A549 (cell line): ENCODE results near the gene SAMD3.

Experiments used
- PBX3 ChIP-seq: IDR thresholded peaks from 2 replicates; pipeline ENCODE4 v1.6.1; 2012
- POLR2A ChIP-seq: IDR thresholded peaks from 2 replicates; pipeline ENCODE4 v1.6.1; 2012; ENCODE audit warnings: mild to moderate bottlenecking, low read length
- RARB ChIP-seq: fragments of 250-450 bp; sonication (Bioruptor Pico); IDR thresholded peaks from 2 replicates; pipeline ENCODE4 v1.8.0; 2021; ENCODE audit warnings: mild to moderate bottlenecking, moderate library complexity
- RCOR1 ChIP-seq: fragments of 150-350 bp; IDR thresholded peaks from 2 replicates; pipeline ENCODE4 v1.6.1; 2014; ENCODE audit warnings: antibody characterized with exemption, low read length, low read depth
- RNF2 ChIP-seq: fragments of 200-600 bp; sonication (generic); IDR thresholded peaks from 2 replicates; pipeline ENCODE4 v1.6.1; 2016; ENCODE audit warnings: low read depth, mild to moderate bottlenecking, antibody characterized with exemption, moderate library complexity, borderline replicate concordance
- TF ChIP-seq, protein P1 (sequence below): fragments of 450-650 bp; IDR thresholded peaks from 2 replicates; pipeline ENCODE4 v1.6.1; 2014; ENCODE audit warnings: antibody characterized with exemption
- TF ChIP-seq, protein P2 (sequence below): fragments of >200 bp; sonication (Bioruptor Twin); formaldehyde crosslinking; IDR thresholded peaks from 3 replicates; pipeline ENCODE4 v1.5.1; 2016

GRCh38 chr6:130118236-130118635, 104.5 kb downstream of the SAMD3 start:
- TF ChIP-seq RCOR1 (no peak), RNF2 (no peak), POLR2A (no peak), RARB (CRISPR knock-in tag) (no peak), PBX3 (no peak)
- TF ChIP-seq, protein P1, sequence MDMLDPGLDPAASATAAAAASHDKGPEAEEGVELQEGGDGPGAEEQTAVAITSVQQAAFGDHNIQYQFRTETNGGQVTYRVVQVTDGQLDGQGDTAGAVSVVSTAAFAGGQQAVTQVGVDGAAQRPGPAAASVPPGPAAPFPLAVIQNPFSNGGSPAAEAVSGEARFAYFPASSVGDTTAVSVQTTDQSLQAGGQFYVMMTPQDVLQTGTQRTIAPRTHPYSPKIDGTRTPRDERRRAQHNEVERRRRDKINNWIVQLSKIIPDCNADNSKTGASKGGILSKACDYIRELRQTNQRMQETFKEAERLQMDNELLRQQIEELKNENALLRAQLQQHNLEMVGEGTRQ, result no peak
- TF ChIP-seq, protein P2, sequence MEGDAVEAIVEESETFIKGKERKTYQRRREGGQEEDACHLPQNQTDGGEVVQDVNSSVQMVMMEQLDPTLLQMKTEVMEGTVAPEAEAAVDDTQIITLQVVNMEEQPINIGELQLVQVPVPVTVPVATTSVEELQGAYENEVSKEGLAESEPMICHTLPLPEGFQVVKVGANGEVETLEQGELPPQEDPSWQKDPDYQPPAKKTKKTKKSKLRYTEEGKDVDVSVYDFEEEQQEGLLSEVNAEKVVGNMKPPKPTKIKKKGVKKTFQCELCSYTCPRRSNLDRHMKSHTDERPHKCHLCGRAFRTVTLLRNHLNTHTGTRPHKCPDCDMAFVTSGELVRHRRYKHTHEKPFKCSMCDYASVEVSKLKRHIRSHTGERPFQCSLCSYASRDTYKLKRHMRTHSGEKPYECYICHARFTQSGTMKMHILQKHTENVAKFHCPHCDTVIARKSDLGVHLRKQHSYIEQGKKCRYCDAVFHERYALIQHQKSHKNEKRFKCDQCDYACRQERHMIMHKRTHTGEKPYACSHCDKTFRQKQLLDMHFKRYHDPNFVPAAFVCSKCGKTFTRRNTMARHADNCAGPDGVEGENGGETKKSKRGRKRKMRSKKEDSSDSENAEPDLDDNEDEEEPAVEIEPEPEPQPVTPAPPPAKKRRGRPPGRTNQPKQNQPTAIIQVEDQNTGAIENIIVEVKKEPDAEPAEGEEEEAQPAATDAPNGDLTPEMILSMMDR, result no peak
